GM04504 (cell line): ENCODE measurements around the gene TRIOBP.
A peak's percentile ranks its signal among the peaks of the same experiment; 100 is the strongest.
"Not testable (repeated sequence)": the region's sequence is repeated elsewhere in the genome, so short reads cannot be mapped to it uniquely, and the experiment has no call there.

ENCODE experiments used
- DNase-seq: peaks from one replicate; pipeline ENCODE4 v3.0.0-alpha.2; 2012; ENCODE audit warnings: low read depth

TRIOBP gene

GRCh38 chr22:37696657-37697537, at the start of gene TRIOBP:
Gene TRIOBP, plus strand, starts transcription at chr22:37697048. Its CDS starts 4,318 bp downstream, at chr22:37701366.
- DNase-seq = peak; percentile 83

- no peak for DNase-seq
Measured at GRCh38 chr22:37647317-37647716, 49.5 kb upstream of the TRIOBP start.

GRCh38 chr22:37647928-37648327, 48.9 kb upstream of the TRIOBP start:
- no peak for DNase-seq

GRCh38 chr22:37650463-37651136, 46.2 kb upstream of the TRIOBP start:
- no peak for DNase-seq

- no peak for DNase-seq
Measured at GRCh38 chr22:37654563-37655251, 42.1 kb upstream of the TRIOBP start.

GRCh38 chr22:37655252-37655563, 41.6 kb upstream of the TRIOBP start:
- no peak for DNase-seq

GRCh38 chr22:37656583-37656982, 40.3 kb upstream of the TRIOBP start:
- not testable (repeated sequence) for DNase-seq

GRCh38 chr22:37657590-37658132, 39.2 kb upstream of the TRIOBP start:
- DNase-seq = no peak

GRCh38 chr22:37658133-37659065, 38.4 kb upstream of the TRIOBP start, which contains the start of gene PDXP:
Gene PDXP, plus strand, starts transcription at chr22:37658723. Its CDS starts 60 bp downstream, at chr22:37658783.
- peak; percentile 100 for DNase-seq

GRCh38 chr22:37659066-37659896, 37.6 kb upstream of the TRIOBP start:
- DNase-seq = no peak

- no peak for DNase-seq
Measured at GRCh38 chr22:37659897-37660708, 36.7 kb upstream of the TRIOBP start.

GRCh38 chr22:37660709-37661045, 36.2 kb upstream of the TRIOBP start:
- DNase-seq = no peak

GRCh38 chr22:37661160-37661924, 35.5 kb upstream of the TRIOBP start:
- peak; percentile 64 for DNase-seq

GRCh38 chr22:37662039-37662438, 34.8 kb upstream of the TRIOBP start:
- no peak for DNase-seq

GRCh38 chr22:37663521-37664140, 33.2 kb upstream of the TRIOBP start:
- DNase-seq = no peak

- no peak for DNase-seq
Measured at GRCh38 chr22:37664249-37665101, 32.4 kb upstream of the TRIOBP start.

- no peak for DNase-seq
Measured at GRCh38 chr22:37665487-37665886, 31.4 kb upstream of the TRIOBP start.
